BE2C (cell line): ENCODE results near the gene SEMA3F.
"Not testable (repeated sequence)": the region's sequence is repeated elsewhere in the genome, so short reads cannot be mapped to it uniquely, and the experiment has no call there.

ENCODE experiments used
- DNase-seq: peaks from one replicate; pipeline ENCODE4 v3.0.0-alpha.2; 2020
- H3K27me3 ChIP-seq: fragments of 250-450 bp; sonication (Bioruptor Pico); 2 replicates; pipeline ENCODE4 v1.5.1; 2020; ENCODE audit warnings: mild to moderate bottlenecking
- H3K36me3 ChIP-seq: fragments of 250-450 bp; sonication (Bioruptor Pico); 2 replicates; pipeline ENCODE4 v1.5.1; 2020; ENCODE audit warnings: mild to moderate bottlenecking
- H3K4me1 ChIP-seq: fragments of 250-450 bp; sonication (Bioruptor Pico); 2 replicates; pipeline ENCODE4 v1.5.1; 2020
- H3K4me3 ChIP-seq: 2 replicates; pipeline ENCODE4 v1.5.1; 2011; ENCODE audit warnings: low read depth, low read length
- H3K9me3 ChIP-seq: fragments of 250-450 bp; sonication (Bioruptor Pico); 2 replicates; pipeline ENCODE4 v1.5.1; 2020
- CTCF ChIP-seq: IDR thresholded peaks from 2 replicates; pipeline ENCODE4 v1.5.1; 2012; ENCODE audit warnings: mild to moderate bottlenecking, low read depth, low read length

Gene SEMA3F

GRCh38 chr3:50222169-50222528 lies 67.0 kb downstream of the SEMA3F start:
- Histone ChIP-seq H3K9me3 (no peaks in the 10 kb centered on the region), H3K27me3 (no peaks in the 10 kb centered on the region), H3K4me1 (no peaks in the 10 kb centered on the region), H3K36me3 (no peaks in the 10 kb centered on the region), H3K4me3 (no peak overlapping the region)
- TF ChIP-seq CTCF: no peak
- DNase-seq: no peak

GRCh38 chr3:50224639-50225038 lies 69.5 kb downstream of the SEMA3F start:
- TF ChIP-seq CTCF: no peak
- no peak for DNase-seq
- no peaks in the 10 kb centered on the region for H3K36me3 ChIP-seq
- H3K4me3 ChIP-seq: no peak overlapping the region
- no peaks in the 10 kb centered on the region for H3K9me3 ChIP-seq
- H3K4me1 ChIP-seq: no peaks in the 10 kb centered on the region
- no peaks in the 10 kb centered on the region for H3K27me3 ChIP-seq

GRCh38 chr3:50226888-50227389 lies 71.8 kb downstream of the SEMA3F start:
- H3K4me1 ChIP-seq: no peaks in the 10 kb centered on the region

GRCh38 chr3:50227390-50228183 lies 72.5 kb downstream of the SEMA3F start:
- peak; percentile 86 for DNase-seq
- no peaks in the 10 kb centered on the region for H3K9me3 ChIP-seq

More at GRCh38 chr3:50226888-50227389, 71.8 kb downstream of the SEMA3F start:
- H3K9me3 ChIP-seq: no peaks in the 10 kb centered on the region
- H3K4me3 ChIP-seq: peak overlapping the region; percentile 50
- no peaks in the 10 kb centered on the region for H3K36me3 ChIP-seq
- no peaks in the 10 kb centered on the region for H3K27me3 ChIP-seq
- no peak for DNase-seq
- TF ChIP-seq CTCF: no peak

GRCh38 chr3:50228184-50228763 lies 73.2 kb downstream of the SEMA3F start:
- H3K36me3 ChIP-seq, DNase-seq, H3K9me3 ChIP-seq, H3K4me1 ChIP-seq, H3K27me3 ChIP-seq: not testable (repeated sequence)
- H3K4me3 ChIP-seq: peak overlapping the region; percentile 70

More at GRCh38 chr3:50227390-50228183, 72.5 kb downstream of the SEMA3F start:
- TF ChIP-seq CTCF: peak; percentile 43
- Histone ChIP-seq H3K4me3 (peak overlapping the region; percentile 70), H3K27me3 (no peaks in the 10 kb centered on the region), H3K4me1 (no peaks in the 10 kb centered on the region), H3K36me3 (no peaks in the 10 kb centered on the region)

- no peaks in the 10 kb centered on the region for H3K9me3 ChIP-seq
- H3K27me3 ChIP-seq: no peaks in the 10 kb centered on the region
- H3K36me3 ChIP-seq: no peaks in the 10 kb centered on the region
- H3K4me1 ChIP-seq: no peaks in the 10 kb centered on the region
- no peak overlapping the region for H3K4me3 ChIP-seq
- TF ChIP-seq CTCF: no peak
- DNase-seq: no peak
These were observed 74.4 kb downstream of the SEMA3F start for GRCh38 chr3:50229490-50229889.
